OCI-LY3 (cell line): Measurements from ENCODE around the gene OR6K6.

Source experiments
- H2AFZ ChIP-seq: fragments of 200-600, 300-600 bp; shearing (Covaris generic); 2 replicates; pipeline ENCODE4 v1.6.0; 2014; ENCODE audit warnings: antibody characterized with exemption, low read depth, low read length
- H3K27ac ChIP-seq: fragments of 200-600, 300-600 bp; sonication (generic); 2 replicates; pipeline ENCODE4 v1.5.1; 2014; ENCODE audit warnings: mild to moderate bottlenecking, low read length, moderate library complexity, mixed read lengths
- H3K27me3 ChIP-seq: fragments of 200-600, 300-600 bp; sonication (generic); 2 replicates; pipeline ENCODE4 v1.6.1; 2014; ENCODE audit warnings: low read depth, low read length, mixed read lengths
- H3K36me3 ChIP-seq: fragments of 200-600, 300-600 bp; sonication (generic); replicated peaks from 2 replicates; pipeline ENCODE3; 2014; ENCODE audit warnings: low read depth, low read length, mixed read lengths
- H3K4me1 ChIP-seq: fragments of 300-600, 200-600 bp; sonication (generic); 2 replicates; pipeline ENCODE4 v1.6.1; 2014; ENCODE audit warnings: low read length, mixed read lengths
- H3K4me2 ChIP-seq: fragments of 200-600, 300-600 bp; sonication (generic); 2 replicates; pipeline ENCODE4 v1.6.1; 2014; ENCODE audit warnings: low read length, mixed read lengths
- H3K4me3 ChIP-seq: fragments of 300-600, 200-600 bp; sonication (generic); 2 replicates; pipeline ENCODE4 v1.5.1; 2014; ENCODE audit warnings: antibody characterized with exemption, mild to moderate bottlenecking, low read length, moderate library complexity
- H3K79me2 ChIP-seq: fragments of 300-600, 200-600 bp; shearing (Covaris generic); 2 replicates; pipeline ENCODE4 v1.6.1; 2014; ENCODE audit warnings: mild to moderate bottlenecking, low read length, mixed read lengths
- H3K9ac ChIP-seq: fragments of 300-600, 200-600 bp; shearing (Covaris generic); 2 replicates; pipeline ENCODE4 v1.6.0; 2014; ENCODE audit warnings: mild to moderate bottlenecking, low read length, moderate library complexity
- H3K9me3 ChIP-seq: fragments of 200-600, 300-600 bp; shearing (Covaris generic); 2 replicates; pipeline ENCODE4 v1.6.1; 2014; ENCODE audit warnings: low read length, mixed read lengths; ENCODE audit not compliant: insufficient read depth
- H4K20me1 ChIP-seq: fragments of 200-600, 300-600 bp; sonication (generic); 2 replicates; pipeline ENCODE4 v1.6.1; 2016; ENCODE audit warnings: low read length, mixed read lengths; ENCODE audit not compliant: insufficient read depth
- EZH2phosphoT487 ChIP-seq: fragments of 200-600 bp; shearing (Covaris generic); IDR thresholded peaks from 2 replicates; pipeline ENCODE4 v1.6.1; 2018; ENCODE audit warnings: antibody characterized with exemption, mixed run types, low read depth
- TF ChIP-seq, protein P1 (sequence below): fragments of 200-600, 300-600 bp; sonication (generic); IDR thresholded peaks from 2 replicates; pipeline ENCODE4 v1.5.1; 2014; ENCODE audit warnings: antibody characterized with exemption, low read length, low read depth

Gene OR6K6

GRCh38 chr1:158732524-158732923 lies 22.0 kb upstream of the OR6K6 start:
- Histone ChIP-seq H3K79me2 (no peaks in the 10 kb centered on the region), H4K20me1 (no peaks in the 10 kb centered on the region), H3K27me3 (no peaks in the 10 kb centered on the region), H3K9ac (no peak overlapping the region), H2AFZ (no peak overlapping the region), H3K4me2 (no peak overlapping the region), H3K4me3 (no peak overlapping the region), H3K27ac (no peak overlapping the region), H3K36me3 (no peaks in the 10 kb centered on the region), H3K4me1 (no peaks in the 10 kb centered on the region), H3K9me3 (no peaks in the 10 kb centered on the region)
- TF ChIP-seq EZH2phosphoT487 = no peak
- TF ChIP-seq, protein P1, sequence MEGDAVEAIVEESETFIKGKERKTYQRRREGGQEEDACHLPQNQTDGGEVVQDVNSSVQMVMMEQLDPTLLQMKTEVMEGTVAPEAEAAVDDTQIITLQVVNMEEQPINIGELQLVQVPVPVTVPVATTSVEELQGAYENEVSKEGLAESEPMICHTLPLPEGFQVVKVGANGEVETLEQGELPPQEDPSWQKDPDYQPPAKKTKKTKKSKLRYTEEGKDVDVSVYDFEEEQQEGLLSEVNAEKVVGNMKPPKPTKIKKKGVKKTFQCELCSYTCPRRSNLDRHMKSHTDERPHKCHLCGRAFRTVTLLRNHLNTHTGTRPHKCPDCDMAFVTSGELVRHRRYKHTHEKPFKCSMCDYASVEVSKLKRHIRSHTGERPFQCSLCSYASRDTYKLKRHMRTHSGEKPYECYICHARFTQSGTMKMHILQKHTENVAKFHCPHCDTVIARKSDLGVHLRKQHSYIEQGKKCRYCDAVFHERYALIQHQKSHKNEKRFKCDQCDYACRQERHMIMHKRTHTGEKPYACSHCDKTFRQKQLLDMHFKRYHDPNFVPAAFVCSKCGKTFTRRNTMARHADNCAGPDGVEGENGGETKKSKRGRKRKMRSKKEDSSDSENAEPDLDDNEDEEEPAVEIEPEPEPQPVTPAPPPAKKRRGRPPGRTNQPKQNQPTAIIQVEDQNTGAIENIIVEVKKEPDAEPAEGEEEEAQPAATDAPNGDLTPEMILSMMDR = no peak

DNA sequence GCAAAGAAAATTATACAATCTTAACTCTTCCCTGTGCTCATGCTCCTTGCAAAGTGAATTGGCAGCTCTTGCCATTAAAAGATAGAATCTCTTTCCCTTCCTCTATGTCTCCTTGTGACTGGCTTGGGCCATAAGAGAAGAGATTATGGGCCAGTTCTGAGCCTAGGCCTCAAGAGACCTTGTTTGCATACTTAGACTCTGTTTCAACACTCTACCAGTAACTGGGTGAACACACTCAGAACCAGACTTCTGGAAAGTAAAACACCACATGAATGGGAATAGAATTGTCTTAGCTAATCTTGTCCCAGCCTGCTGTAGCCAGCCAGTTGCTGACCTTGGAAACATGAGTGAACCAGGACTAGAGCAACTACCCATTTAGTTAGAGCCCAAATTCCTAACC lies 18.7 kb upstream of the OR6K6 start:
- Histone ChIP-seq H3K4me1 (no peaks in the 10 kb centered on the region), H3K4me2 (no peak overlapping the region), H3K27ac (no peak overlapping the region), H3K4me3 (no peak overlapping the region), H3K9me3 (no peaks in the 10 kb centered on the region), H4K20me1 (no peaks in the 10 kb centered on the region), H3K36me3 (no peaks in the 10 kb centered on the region), H2AFZ (no peak overlapping the region), H3K9ac (no peak overlapping the region), H3K27me3 (no peaks in the 10 kb centered on the region), H3K79me2 (no peaks in the 10 kb centered on the region)
- TF ChIP-seq, protein P1 = no peak
- TF ChIP-seq EZH2phosphoT487 = no peak

- Histone ChIP-seq H3K27me3 (peaks cover 7% of the 10 kb centered on the region; the same call in 1 of the 2 replicates), H2AFZ (no peak overlapping the region), H3K36me3 (no peaks in the 10 kb centered on the region), H4K20me1 (no peaks in the 10 kb centered on the region), H3K4me3 (no peak overlapping the region), H3K4me1 (no peaks in the 10 kb centered on the region), H3K4me2 (no peak overlapping the region), H3K27ac (no peak overlapping the region), H3K79me2 (no peaks in the 10 kb centered on the region), H3K9ac (no peak overlapping the region), H3K9me3 (no peaks in the 10 kb centered on the region)
- TF ChIP-seq, protein P1 = no peak
- TF ChIP-seq EZH2phosphoT487 = no peak
Observed at GRCh38 chr1:158752155-158752712, 2.3 kb upstream of the OR6K6 start.

DNA sequence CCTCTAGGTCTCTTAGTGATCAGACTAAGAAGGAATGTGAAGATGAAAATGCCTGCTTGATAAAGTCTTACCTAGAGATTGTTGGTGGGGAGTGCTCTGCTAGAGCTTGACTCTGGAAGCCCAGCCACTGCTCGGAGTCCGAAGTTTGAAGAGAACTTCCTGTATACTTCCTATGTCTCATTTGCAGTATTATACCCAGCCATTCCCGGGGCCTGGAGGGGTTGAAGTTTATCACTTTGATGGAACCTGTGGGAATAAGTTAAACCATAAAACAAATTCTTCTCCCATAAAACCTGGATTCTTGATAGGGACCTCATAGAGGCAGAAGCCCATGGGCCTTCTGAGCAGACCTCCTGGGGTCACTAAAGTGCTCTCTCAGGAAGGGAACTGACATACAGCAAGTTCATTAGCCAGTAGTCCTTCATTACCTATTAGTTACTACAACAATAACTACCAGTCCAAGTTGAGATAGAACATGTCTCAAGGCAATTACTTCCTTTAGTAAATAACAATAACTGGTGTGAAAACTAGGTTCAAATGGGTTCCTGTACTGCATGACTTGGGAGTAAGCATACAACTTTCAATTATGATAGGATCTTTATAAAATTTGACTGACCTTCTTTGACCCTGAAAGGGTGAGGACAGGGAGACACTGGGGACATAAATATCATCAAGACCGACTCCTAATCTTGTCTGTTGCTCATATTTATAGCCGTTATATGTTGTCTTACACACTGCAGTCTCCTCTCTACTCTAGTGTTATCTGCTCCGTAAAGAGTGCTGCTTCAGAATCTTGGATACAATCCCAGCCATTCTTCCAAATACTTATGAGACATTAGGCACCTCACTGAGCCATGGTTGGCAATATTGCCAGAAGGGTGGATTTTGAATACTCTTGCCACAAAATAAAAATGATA lies 17.7 kb downstream of the OR6K6 start, which contains the start of gene OR6N1:
Gene OR6N1, minus strand, starts transcription at position 246 of the 917 bp plus-strand sequence. CDS start 5,513 bp downstream, outside the sequence.
- Histone ChIP-seq H3K4me3 (no peak within 1 kb of the TSS), H3K36me3 (no peaks in the 10 kb centered on the region), H3K27me3 (no peaks in the 10 kb centered on the region), H3K4me1 (no peaks in the 10 kb centered on the region), H3K27ac (no peak within 1 kb of the TSS), H3K4me2 (no peak within 1 kb of the TSS), H3K9me3 (no peaks in the 10 kb centered on the region), H3K9ac (no peak within 1 kb of the TSS), H3K79me2 (no peaks in the 10 kb centered on the region), H2AFZ (no peak within 1 kb of the TSS), H4K20me1 (no peaks in the 10 kb centered on the region)
- TF ChIP-seq, protein P1 = no peak
- TF ChIP-seq EZH2phosphoT487 = no peak
